NCI-H146 treated with DMSO at 0.1 percent for 48 hours (cell line): ENCODE results near the gene CACNA2D2.

Source experiments
- DNase-seq: peaks from one replicate; lab custom pipeline; 2025; ENCODE audit not compliant: unreplicated experiment; lab: John Stamatoyannopoulos, UW

Gene CACNA2D2

GRCh38 chr3:50351323-50351697 is 152.1 kb downstream of the CACNA2D2 start:
- no peak for DNase-seq

- DNase-seq = peak; percentile 76
These were observed 152.7 kb downstream of the CACNA2D2 start, which contains the start of the genes CYB561D2 and NPRL2 for GRCh38 chr3:50350527-50351322. CYB561D2 (plus strand) TSS chr3:50350862; CDS start chr3:50351434, 572 bp downstream. NPRL2 (minus strand) TSS chr3:50350775; CDS start chr3:50350652, 123 bp downstream.

DNA sequence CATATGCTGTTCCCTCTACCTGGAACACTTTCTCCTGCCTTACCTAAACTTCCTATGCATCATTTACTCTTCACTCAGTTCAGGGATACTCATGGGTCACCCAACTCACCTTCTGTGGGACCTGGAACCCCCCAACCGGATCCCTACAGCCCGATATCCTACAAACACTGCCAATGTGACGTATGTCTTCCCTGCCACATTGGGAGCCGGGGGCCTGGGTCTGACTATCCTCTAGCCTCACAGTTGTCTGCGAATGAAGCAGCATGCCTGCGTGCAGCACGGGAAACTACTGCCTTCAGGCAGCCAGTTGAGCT is 153.3 kb downstream of the CACNA2D2 start:
- DNase-seq = no peak

GRCh38 chr3:50347187-50347813 is 156.1 kb downstream of the CACNA2D2 start:
- peak; percentile 35 for DNase-seq

DNA sequence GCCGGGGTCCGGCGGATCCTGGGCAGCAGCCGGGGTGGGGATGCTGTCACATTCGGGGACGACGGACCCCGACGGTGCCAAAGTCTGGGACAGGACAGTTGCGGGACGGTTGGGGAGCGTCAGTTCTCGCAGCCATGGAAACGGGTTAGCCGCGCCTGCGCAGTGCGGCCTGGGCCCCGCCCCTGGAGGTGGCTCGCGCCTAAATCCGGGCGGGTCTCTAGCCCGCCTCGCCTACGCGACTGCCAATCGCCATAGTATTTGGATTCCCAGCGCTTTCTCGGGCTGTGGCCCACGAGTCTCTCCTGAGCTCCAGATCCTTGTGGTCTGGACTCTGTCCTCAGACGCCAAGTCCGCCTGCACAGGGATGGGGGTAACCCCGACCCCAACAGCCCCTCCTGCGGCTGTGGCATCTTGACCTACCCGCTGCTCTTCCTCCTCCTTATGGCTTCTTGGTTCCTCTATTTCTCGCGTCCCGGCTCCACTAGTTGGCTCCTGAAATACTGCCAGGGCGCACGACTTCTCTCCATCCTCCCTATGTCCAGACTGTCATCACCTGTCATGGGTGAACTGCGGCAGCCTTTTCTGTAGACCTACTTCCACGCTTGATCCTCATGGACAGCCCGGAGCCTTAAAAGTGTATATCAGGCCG is 157.7 kb downstream of the CACNA2D2 start, which contains the start of gene ZMYND10:
Gene ZMYND10 (minus strand): TSS at position 147 of the 649 bp plus-strand sequence. CDS start 153 bp downstream, outside the sequence.
- peak; percentile 13 for DNase-seq

DNA sequence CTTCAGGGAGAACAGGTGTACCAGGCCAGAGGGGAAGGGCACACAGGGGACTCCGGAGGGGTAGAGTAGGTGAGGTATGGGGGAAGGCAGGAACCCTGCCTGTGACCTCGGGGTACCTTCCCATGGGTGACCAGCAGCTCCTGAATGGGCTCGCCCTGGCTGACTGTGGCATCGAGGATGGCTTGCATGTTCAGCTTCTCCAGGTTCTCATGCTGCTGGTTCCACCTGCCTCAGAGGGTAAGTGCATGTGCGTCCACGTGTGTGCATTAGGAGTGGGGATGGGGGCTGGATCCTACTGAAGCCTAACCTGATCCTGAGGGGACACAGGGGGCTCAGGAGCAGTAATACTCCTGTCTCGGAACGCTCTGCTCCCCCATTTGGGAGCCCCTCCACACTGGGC is 158.4 kb downstream of the CACNA2D2 start:
- no peak for DNase-seq

GRCh38 chr3:50342813-50343633 is 160.4 kb downstream of the CACNA2D2 start:
- DNase-seq = no peak

GRCh38 chr3:50341996-50342650 is 161.3 kb downstream of the CACNA2D2 start:
- DNase-seq = no peak

GRCh38 chr3:50341537-50341936 is 161.9 kb downstream of the CACNA2D2 start:
- no peak for DNase-seq

DNA sequence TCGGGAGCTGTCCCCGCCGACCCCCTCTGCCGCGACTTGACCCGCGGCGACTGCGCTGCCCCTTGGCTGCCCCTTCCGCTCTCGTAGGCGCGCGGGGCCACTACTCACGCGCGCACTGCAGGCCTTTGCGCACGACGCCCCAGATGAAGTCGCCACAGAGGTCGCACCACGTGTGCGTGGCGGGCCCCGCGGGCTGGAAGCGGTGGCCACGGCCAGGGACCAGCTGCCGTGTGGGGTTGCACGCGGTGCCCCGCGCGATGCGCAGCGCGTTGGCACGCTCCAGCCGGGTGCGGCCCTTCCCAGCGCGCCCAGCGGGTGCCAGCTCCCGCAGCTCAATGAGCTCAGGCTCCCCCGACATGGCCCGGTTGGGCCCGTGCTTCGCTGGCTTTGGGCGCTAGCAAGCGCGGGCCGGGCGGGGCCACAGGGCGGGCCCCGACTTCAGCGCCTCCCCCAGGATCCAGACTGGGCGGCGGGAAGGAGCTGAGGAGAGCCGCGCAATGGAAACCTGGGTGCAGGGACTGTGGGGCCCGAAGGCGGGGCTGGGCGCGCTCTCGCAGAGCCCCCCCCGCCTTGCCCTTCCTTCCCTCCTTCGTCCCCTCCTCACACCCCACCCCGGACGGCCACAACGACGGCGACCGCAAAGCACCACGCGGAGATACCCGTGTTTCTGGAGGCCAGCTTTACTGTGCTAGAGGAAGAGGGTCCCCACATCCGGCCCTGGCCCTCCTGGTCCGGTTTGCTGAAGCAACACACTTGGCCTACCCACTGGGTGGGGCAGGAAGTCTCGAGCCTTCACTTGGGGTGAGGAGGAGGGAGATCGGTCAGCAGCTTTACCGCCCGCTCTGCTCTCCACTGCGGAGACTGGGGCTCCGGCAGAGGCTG is 162.7 kb downstream of the CACNA2D2 start, which contains the start of gene RASSF1:
Gene RASSF1 (minus strand): TSS at position 389 of the 882 bp plus-strand sequence. CDS start 31 bp downstream, at position 358.
- no peak for DNase-seq

DNA sequence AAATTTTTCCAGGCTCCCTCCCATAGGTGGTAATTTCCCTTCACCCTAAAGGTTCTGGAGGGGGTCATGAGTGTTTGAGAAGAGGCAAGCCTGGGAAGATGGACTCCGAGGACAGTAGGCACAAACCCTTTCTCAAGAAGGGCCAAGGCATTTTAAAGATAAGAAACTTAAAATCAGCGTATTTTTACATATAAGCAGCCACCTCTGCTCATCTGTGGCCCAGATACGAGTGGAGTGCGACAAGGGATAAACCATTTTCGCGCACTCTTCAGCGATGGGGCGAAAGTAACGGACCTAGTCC is 163.3 kb downstream of the CACNA2D2 start:
- no peak for DNase-seq

GRCh38 chr3:50339485-50340146 is 163.8 kb downstream of the CACNA2D2 start:
- DNase-seq = no peak

GRCh38 chr3:50338965-50339364 is 164.5 kb downstream of the CACNA2D2 start:
- no peak for DNase-seq

- DNase-seq = peak; percentile 90
These were observed 166.1 kb downstream of the CACNA2D2 start for GRCh38 chr3:50337175-50337861.

- no peak for DNase-seq
These were observed 166.8 kb downstream of the CACNA2D2 start for GRCh38 chr3:50336452-50337174.

GRCh38 chr3:50334339-50335075 is 168.9 kb downstream of the CACNA2D2 start:
- no peak for DNase-seq

GRCh38 chr3:50333744-50334328 is 169.6 kb downstream of the CACNA2D2 start:
- no peak for DNase-seq
